Measurements from ENCODE around the gene CELF4. TPM values are rescaled to one million over a fixed set of nuclear protein-coding genes. Genes with fewer than 3 reads are reported as not detected.
A peak's percentile ranks its signal among the peaks of the same experiment; 100 is the strongest.

CELF4 gene
- total RNA-seq, result under 1 TPM; 0.32 to 0.81 (median 0.77) TPM

DNA sequence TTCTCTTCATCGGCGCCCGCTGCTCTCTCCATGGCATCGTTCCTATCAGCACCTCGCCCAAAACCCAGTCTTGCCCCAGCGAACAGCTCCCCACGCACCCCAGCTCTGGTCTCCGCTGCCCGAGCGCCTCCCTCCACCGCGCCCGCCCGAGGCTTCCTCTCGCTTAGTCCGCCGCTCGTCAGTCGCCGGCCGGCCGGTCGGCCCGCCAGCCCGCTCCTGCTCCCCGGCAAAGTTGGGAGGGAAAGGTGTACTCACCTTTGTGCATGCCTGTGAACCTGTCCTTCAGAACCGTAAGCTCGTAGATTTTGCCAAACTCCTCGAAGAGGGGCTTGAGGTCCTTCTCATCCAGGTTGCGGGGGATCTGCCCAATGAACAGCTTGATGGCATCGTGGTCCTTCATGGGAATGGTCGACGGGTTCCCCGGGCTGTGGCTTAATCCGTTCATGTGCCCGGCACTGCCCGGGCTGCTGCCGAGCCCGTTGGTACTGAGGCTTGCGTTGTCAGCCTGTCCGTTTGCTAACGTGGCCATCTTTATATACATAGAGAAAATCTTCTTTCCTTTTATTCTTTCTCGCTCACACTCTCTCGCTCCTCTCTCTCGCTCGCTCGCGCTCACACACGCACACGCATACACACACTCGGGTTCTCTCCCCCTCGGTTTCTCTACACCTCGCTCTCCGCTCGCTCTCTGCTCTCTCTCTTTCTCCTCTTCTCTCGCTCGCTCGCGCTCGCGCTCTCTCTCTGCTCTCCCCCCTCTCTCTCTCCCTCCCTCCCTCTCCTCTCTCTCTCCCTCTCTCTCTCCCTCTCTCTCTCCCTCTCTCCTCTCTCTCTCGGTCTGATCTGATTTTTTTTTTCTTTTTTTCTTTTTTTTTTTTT lies at the start of gene CELF4:
Gene CELF4 (minus strand): TSS at position 698 of the 876 bp plus-strand sequence.
- H3K36me3 ChIP-seq, result no peaks in the 10 kb centered on the region
- 1 to 5% methylated on average over 25 to 33 of the region's 62 CpGs for WGBS, 2 donors (ENCODE audit: low coverage in 1 of 2)

DNA sequence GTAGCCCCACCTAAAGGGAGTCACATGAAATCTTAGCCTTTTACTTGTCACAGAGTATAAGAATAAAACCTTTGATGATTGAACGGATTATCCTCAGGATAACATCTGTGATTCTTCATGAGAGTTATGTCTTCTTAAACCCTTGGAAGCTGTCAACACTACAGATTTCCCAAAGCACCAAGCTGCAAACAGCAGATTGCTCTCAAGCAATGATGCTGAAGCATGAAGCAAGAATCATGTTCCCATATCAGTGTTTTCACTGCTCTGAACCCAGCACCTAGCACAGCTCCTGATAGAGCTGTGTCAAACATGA lies 47.6 kb upstream of the CELF4 start:
- no peak for ATAC-seq
- H3K36me3 ChIP-seq, result no peaks in the 10 kb centered on the region
- H3K9me3 ChIP-seq, result peaks cover 0 to 6% (median 0%) of the 10 kb centered on the region in 3 donors
- WGBS, 2 donors (ENCODE audit: low coverage in 1 of 2), result 14 to 56% methylated on average over 1 of the region's 1 CpG
- H3K4me3 ChIP-seq, result no peak overlapping the region
- peaks cover 22% of the 10 kb centered on the region for H3K27me3 ChIP-seq
- no peaks in the 10 kb centered on the region for H3K4me1 ChIP-seq
- TF ChIP-seq, protein P1, sequence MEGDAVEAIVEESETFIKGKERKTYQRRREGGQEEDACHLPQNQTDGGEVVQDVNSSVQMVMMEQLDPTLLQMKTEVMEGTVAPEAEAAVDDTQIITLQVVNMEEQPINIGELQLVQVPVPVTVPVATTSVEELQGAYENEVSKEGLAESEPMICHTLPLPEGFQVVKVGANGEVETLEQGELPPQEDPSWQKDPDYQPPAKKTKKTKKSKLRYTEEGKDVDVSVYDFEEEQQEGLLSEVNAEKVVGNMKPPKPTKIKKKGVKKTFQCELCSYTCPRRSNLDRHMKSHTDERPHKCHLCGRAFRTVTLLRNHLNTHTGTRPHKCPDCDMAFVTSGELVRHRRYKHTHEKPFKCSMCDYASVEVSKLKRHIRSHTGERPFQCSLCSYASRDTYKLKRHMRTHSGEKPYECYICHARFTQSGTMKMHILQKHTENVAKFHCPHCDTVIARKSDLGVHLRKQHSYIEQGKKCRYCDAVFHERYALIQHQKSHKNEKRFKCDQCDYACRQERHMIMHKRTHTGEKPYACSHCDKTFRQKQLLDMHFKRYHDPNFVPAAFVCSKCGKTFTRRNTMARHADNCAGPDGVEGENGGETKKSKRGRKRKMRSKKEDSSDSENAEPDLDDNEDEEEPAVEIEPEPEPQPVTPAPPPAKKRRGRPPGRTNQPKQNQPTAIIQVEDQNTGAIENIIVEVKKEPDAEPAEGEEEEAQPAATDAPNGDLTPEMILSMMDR (IDR thresholded peaks at IDR 0.05), result no peak
- no peak for TF ChIP-seq EP300 (IDR thresholded peaks at IDR 0.05)
- no peak for TF ChIP-seq POLR2A (IDR thresholded peaks at IDR 0.05)
- no peak for TF ChIP-seq POLR2AphosphoS5 (IDR thresholded peaks at IDR 0.05)
- no peak overlapping the region for H3K27ac ChIP-seq

More for the DNA sequence above, at the start of gene CELF4:
- no peak within 1 kb of the TSS for H3K27ac ChIP-seq
- H3K4me1 ChIP-seq, result peaks cover 0 to 33% (median 15%) of the 10 kb centered on the region in 3 donors
- peak; percentile 29 for ATAC-seq
- no peak for TF ChIP-seq POLR2AphosphoS5 (IDR thresholded peaks at IDR 0.05)
- no peak for TF ChIP-seq EP300 (IDR thresholded peaks at IDR 0.05)
- TF ChIP-seq, protein P1 (IDR thresholded peaks at IDR 0.05), result no peak
- no peak for TF ChIP-seq POLR2A (IDR thresholded peaks at IDR 0.05)
- peaks cover 92% of the 10 kb centered on the region for H3K27me3 ChIP-seq
- no peaks in the 10 kb centered on the region for H3K9me3 ChIP-seq
- H3K4me3 ChIP-seq, result peak within 1 kb of the TSS; percentile 37 to 61

DNA sequence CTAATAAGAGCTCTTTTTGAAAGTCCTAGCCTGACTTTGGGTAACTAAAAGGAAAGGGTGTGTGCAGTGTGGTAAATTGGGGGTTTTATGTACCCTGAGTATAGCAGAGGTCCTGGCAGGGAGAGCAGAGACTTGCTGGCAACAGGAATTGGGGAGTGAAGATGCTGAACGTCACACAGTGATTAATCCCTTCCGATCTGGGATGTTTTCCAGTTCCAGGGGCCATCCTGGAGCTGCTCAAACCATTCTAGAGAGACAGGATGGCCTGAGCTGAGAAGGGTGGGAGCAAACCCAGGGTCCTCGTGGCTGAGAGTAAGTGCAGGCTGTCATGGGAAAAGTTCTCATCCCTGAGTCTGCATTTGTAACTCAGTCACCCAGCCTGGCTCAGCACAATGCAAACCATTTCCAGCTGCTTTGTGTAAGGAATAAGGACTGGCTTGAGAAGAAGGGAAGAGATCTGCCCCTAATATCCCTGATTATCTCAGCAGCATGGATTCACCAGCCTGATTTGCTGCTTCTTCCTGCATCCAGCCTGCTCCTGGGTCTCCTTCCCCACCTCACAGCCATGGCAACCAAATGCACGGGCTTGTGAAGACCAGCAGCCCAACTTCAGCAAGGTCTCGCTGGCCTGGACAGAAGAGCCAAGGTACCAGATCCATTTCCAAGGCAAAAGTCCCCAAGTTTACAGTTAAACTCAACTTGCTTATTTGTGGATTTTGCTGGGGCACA lies 47.1 kb upstream of the CELF4 start:
- WGBS, 2 donors (ENCODE audit: low coverage in 1 of 2), result 22 to 31% methylated on average over 4 to 5 of the region's 5 CpGs
- ATAC-seq, result no peak
- TF ChIP-seq, protein P1 (IDR thresholded peaks at IDR 0.05), result no peak

DNA sequence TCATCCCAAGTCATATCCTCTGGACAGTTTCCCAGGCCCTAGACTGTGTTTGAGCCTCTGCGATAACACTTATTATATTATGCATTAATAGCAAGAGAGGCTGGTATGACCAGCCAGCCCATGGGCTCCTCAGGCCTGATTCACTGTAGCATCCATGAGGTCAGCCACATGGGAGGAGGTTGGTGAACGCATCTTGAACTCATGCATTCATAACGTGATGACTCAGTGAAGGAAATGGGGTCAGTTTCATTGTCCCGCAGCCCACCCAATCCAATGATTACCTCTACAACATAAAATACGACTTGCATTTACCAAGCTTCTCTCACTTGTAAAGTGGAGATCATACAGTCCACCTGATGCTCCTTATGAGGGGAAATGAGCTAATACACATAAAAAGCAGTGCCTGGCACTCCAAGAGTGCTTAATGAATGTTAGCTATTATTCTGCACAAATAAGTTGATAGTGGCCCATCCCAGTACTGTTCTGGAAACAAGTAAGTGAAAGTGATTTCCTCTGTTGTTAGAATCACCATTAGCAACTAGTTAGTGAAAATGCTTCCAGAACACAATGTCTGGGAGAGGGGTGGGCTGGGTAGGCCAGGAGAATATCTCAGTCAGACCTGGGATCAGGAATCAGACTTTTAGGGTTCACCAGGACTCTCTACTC lies 46.1 kb upstream of the CELF4 start:
- WGBS, 2 donors (ENCODE audit: low coverage in 1 of 2), result 75 to 81% methylated on average over 3 to 4 of the region's 5 CpGs
- H3K4me1 ChIP-seq, result no peaks in the 10 kb centered on the region
- no peaks in the 10 kb centered on the region for H3K9me3 ChIP-seq
- no peaks in the 10 kb centered on the region for H3K36me3 ChIP-seq
- peaks cover 22% of the 10 kb centered on the region for H3K27me3 ChIP-seq
- H3K4me3 ChIP-seq, result no peak overlapping the region
- no peak for ATAC-seq
- TF ChIP-seq, protein P1 (IDR thresholded peaks at IDR 0.05), result no peak
- no peak for TF ChIP-seq EP300 (IDR thresholded peaks at IDR 0.05)
- no peak overlapping the region for H3K27ac ChIP-seq

More for the DNA sequence above, 47.1 kb upstream of the CELF4 start:
- H3K4me3 ChIP-seq, result no peak overlapping the region
- peaks cover 22% of the 10 kb centered on the region for H3K27me3 ChIP-seq
- no peak overlapping the region for H3K27ac ChIP-seq
- H3K36me3 ChIP-seq, result no peaks in the 10 kb centered on the region
- peaks cover 0 to 5% (median 0%) of the 10 kb centered on the region in 3 donors for H3K9me3 ChIP-seq
- H3K4me1 ChIP-seq, result no peaks in the 10 kb centered on the region
